K562 (cell line): Measurements from ENCODE around the gene RNF138. TPM values are rescaled to one million over a fixed set of nuclear protein-coding genes. Genes with fewer than 3 reads are reported as not detected.

ENCODE experiments used
- AFF1 ChIP-seq, 2 experiments: fragments of 450-650 bp; IDR thresholded peaks; 2 replicates each; pipeline ENCODE4 v1.6.1; 2018; ENCODE audit warnings: mild to moderate bottlenecking in 2 of 2, low read depth in 1 of 2; ENCODE audit not compliant: partially characterized antibody in 2 of 2
- ARID2 ChIP-seq: fragments of 450-650 bp; IDR thresholded peaks from 2 replicates; pipeline ENCODE4 v1.6.1; 2017; ENCODE audit warnings: antibody characterized with exemption, mild to moderate bottlenecking
- CBX5 ChIP-seq: IDR thresholded peaks from 2 replicates; pipeline ENCODE4 v1.6.1; 2014; ENCODE audit warnings: low read depth, borderline replicate concordance
- CREM ChIP-seq: IDR thresholded peaks from 2 replicates; pipeline ENCODE4 v1.6.1; 2014; ENCODE audit warnings: antibody characterized with exemption, low read depth
- FOXO4 ChIP-seq: fragments of 450-650 bp; formaldehyde crosslinking; IDR thresholded peaks from 2 replicates; pipeline ENCODE4 v1.4.0; 2020; ENCODE audit warnings: mild to moderate bottlenecking, moderate library complexity
- GATAD2B ChIP-seq: fragments of 450-650 bp; IDR thresholded peaks from 2 replicates; pipeline ENCODE4 v1.6.1; 2017; ENCODE audit warnings: mild to moderate bottlenecking, borderline replicate concordance
- HDAC2 ChIP-seq: fragments of 450-650 bp; IDR thresholded peaks from 2 replicates; pipeline ENCODE4 v1.6.1; 2016; ENCODE audit warnings: mild to moderate bottlenecking
- HNRNPLL ChIP-seq: fragments of 200-400 bp; formaldehyde crosslinking; IDR thresholded peaks from 2 replicates; pipeline ENCODE4 v1.6.1; 2017; ENCODE audit warnings: low read length, low read depth, mild to moderate bottlenecking; ENCODE audit not compliant: poor library complexity, severe bottlenecking
- MTA1 ChIP-seq: fragments of 450-650 bp; IDR thresholded peaks from 2 replicates; pipeline ENCODE4 v1.6.1; 2017; ENCODE audit warnings: borderline replicate concordance
- MYNN ChIP-seq, 2 experiments: sonication (generic); formaldehyde crosslinking in 1 of 2; IDR thresholded peaks; 2 replicates each; pipeline versions ENCODE4 v1.5.0 to v1.6.1; 2016 to 2020; ENCODE audit warnings: antibody characterized with exemption in 1 of 2, missing genetic modification reagents in 1 of 2
- NCOA1 ChIP-seq: fragments of 450-650 bp; IDR thresholded peaks from 2 replicates; pipeline ENCODE4 v1.6.1; 2016; ENCODE audit warnings: low read depth
- RBM25 ChIP-seq: fragments of 200-400 bp; formaldehyde crosslinking; IDR thresholded peaks from 2 replicates; pipeline ENCODE4 v1.6.1; 2018; ENCODE audit warnings: low read length, low read depth, moderate library complexity; ENCODE audit not compliant: severe bottlenecking
- SLC30A9 ChIP-seq: fragments of 250-450 bp; sonication (Bioruptor Pico); IDR thresholded peaks from 2 replicates; pipeline ENCODE4 v1.8.0; 2022; ENCODE audit warnings: mild to moderate bottlenecking, moderate library complexity
- TFAM ChIP-seq: fragments of 250-450 bp; sonication (Bioruptor Pico); conservative IDR thresholded peaks from 2 replicates; pipeline ENCODE4 v1.5.0; 2021; ENCODE audit warnings: mild to moderate bottlenecking, moderate library complexity
- XRCC4 ChIP-seq: IDR thresholded peaks from one replicate; pipeline ENCODE4 v1.6.1; 2011; ENCODE audit not compliant: insufficient read depth, insufficient read length; ENCODE audit errors: extremely low read depth
- ZC3H4 ChIP-seq: sonication (generic); formaldehyde crosslinking; IDR thresholded peaks from 2 replicates; pipeline ENCODE4 v1.9.0; 2021; ENCODE audit warnings: missing genetic modification reagents, borderline replicate concordance
- ZFP30 ChIP-seq: fragments of 250-450 bp; sonication (Bioruptor Pico); IDR thresholded peaks from 2 replicates; pipeline ENCODE4 v1.8.0; 2022; ENCODE audit warnings: moderate library complexity, mild to moderate bottlenecking, inconsistent platforms, borderline replicate concordance
- ZNF239 ChIP-seq: fragments of 250-450 bp; sonication (Bioruptor Pico); IDR thresholded peaks from 2 replicates; pipeline ENCODE4 v1.4.0; 2020; ENCODE audit warnings: mild to moderate bottlenecking
- ZNF511 ChIP-seq: sonication (generic); formaldehyde crosslinking; IDR thresholded peaks from 2 replicates; pipeline ENCODE4 v1.8.0; 2022; ENCODE audit warnings: mild to moderate bottlenecking, missing genetic modification reagents
- ZNF512 ChIP-seq: IDR thresholded peaks from 2 replicates; pipeline ENCODE4 v1.6.1; 2016; ENCODE audit warnings: missing genetic modification characterization, missing compliant biosample characterization
- ZNF589 ChIP-seq: fragments of 200-800 bp; sonication (Bioruptor generic); IDR thresholded peaks from 2 replicates; pipeline ENCODE4 v1.6.1; 2016; ENCODE audit warnings: low read depth, missing genetic modification characterization, missing compliant biosample characterization
- polyA plus RNA-seq, 8 experiments: library from polyadenylated mRNA; depleted of rRNA in 4 of 8; stranded (reverse) in 5 of 8; unstranded in 3 of 8; fragments of >200 nt; fragmentation: Nextera tagmentation in 2 of 8; fragmentation: Illumina TruSeq in 1 of 8; extraction: Ambion mirVana in 2 of 8; extraction: Trizol in 1 of 8; gene quantifications; 2 replicates each; pipeline versions ENCODE4 v1.2.1 to v1.2.3, GENCODE V29; 2011 to 2014; ENCODE audit warnings: inconsistent platforms in 1 of 8, missing spikeins in 1 of 8
- total RNA-seq, 7 experiments: library from RNA; depleted of rRNA in 6 of 7; stranded (reverse); fragments of >200 nt in 6 of 7; fragmentation: Illumina TruSeq in 2 of 7; extraction: Trizol in 2 of 7; gene quantifications; 2 replicates each; pipeline versions ENCODE4 v1.2.1 to v1.2.3, GENCODE V29; 2011 to 2021; ENCODE audit warnings: low replicate concordance in 1 of 7

RNF138 gene
- total and polyA plus RNA-seq, 9 of the 15 experiments (the other 6 are each of a cell fraction or from before 2014, with no cell fraction given), result 47.6 to 100 (median 62.5) TPM

GRCh38 chr18:32091724-32092421, at the start of gene RNF138 (continued):
- TF ChIP-seq RBM25 (no peak), ZNF239 (CRISPR knock-in tag) (no peak), MYNN (IDR thresholded peaks at IDR 0.05) (0 out of 2 replicates have a peak, but pooled peaks have one; percentile 32), MYNN (CRISPR knock-in tag; IDR thresholded peaks at IDR 0.05) (no peak), ZNF512 (tag) (no peak), XRCC4 (no peak), TFAM (CRISPR knock-in tag) (no peak), NCOA1 (no peak), ZC3H4 (CRISPR knock-in tag) (no peak), FOXO4 (CRISPR knock-in tag) (no peak), CREM (peak; percentile 98), SLC30A9 (CRISPR knock-in tag) (no peak), AFF1 (IDR thresholded peaks at IDR 0.05; ENCODE audit: low read depth in 1 of 2, partially characterized antibody in 2 of 2) (no peak), CBX5 (no peak), ZNF511 (CRISPR knock-in tag) (peak; percentile 96), ZNF589 (CRISPR knock-in tag) (peak; percentile 62; the same call in 1 of the 2 replicates), ZFP30 (CRISPR knock-in tag) (no peak), ARID2 (no peak), GATAD2B (no peak), MTA1 (peak; percentile 92), HNRNPLL (peak; percentile 87), HDAC2 (no peak)
